D341Med (cell line): ENCODE measurements around the gene FADS2.
"Not testable (repeated sequence)": the region's sequence is repeated elsewhere in the genome, so short reads cannot be mapped to it uniquely, and the experiment has no call there.

Source experiments
- DNase-seq: peaks from one replicate; pipeline ENCODE4 v3.0.0; 2012; ENCODE audit warnings: low spot score

FADS2 gene

DNA sequence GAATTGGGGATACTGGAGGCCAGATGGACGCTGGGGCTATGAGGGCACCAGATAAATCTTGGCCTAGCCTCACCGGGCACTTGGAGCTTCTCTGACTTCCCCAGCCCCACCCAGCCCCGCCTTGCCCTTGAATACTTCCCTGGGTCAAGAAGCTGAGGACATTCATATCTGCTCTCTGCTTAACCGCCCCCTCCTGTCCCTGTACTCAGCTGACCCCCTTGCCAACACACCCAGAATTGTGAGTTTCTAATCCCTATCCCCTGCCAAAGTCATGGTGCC, 41.3 kb downstream of the FADS2 start:
- DNase-seq = no peak

DNA sequence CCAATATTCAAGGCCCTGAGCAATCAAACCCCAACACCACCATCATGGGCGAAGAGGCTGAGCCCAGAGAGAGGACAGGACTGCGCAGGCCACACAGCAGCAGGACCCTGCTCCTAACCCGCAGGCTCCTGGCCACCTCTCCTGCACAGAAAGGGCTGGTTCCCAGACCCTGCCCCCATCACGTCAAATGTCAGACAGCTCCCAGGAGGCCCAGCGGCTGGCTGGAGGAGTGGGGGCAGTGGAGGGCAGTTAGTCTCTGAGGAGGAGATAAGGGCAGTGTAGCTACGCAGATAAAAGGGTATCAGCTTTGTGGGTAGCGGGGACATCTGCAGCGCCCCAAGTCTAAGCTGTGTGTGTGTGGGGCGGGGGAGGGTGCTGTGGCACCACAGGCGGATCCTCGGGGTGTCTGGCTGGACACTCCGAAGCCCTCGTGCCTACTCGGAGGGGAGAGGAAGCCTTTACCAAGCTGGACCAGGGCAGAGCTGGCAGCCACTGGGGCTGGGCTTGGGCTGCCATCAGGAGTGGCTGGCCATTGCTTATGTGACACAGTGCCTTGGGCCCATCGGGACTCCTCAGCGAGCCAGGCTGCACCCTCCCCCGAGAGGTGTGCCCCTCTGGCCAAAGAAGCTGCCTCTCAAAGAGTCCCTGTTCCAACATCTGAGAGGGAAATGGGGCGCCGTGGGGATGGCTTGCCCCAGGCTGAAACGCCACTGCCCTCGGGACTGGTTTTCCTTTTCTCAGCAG, 41.8 kb downstream of the FADS2 start:
- DNase-seq = no peak

- DNase-seq = no peak
Measured at GRCh38 chr11:61870541-61871031, 42.5 kb downstream of the FADS2 start.

DNA sequence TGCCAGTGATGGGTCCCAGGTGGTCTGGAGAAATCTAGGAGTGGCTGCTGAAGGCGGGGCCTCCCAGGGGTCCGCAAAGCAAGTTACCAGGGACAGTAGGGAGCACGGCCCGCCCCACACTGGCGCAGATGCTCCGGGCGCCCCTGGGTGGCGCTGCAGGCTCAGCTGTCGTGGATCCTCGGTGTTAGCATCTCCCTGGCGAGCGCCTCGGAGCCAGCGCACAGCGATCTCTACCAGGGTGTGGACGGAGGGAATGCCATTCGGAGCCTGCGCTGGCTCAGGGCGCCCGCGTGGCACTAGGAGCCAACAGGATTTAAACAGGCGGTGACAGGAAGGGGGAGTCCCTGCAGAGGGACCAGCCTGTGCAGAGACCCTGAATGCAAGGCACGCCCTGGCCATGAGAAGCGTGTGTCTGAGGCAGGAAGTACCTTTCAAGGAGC, 43.1 kb downstream of the FADS2 start:
- peak; percentile 90 for DNase-seq

DNA sequence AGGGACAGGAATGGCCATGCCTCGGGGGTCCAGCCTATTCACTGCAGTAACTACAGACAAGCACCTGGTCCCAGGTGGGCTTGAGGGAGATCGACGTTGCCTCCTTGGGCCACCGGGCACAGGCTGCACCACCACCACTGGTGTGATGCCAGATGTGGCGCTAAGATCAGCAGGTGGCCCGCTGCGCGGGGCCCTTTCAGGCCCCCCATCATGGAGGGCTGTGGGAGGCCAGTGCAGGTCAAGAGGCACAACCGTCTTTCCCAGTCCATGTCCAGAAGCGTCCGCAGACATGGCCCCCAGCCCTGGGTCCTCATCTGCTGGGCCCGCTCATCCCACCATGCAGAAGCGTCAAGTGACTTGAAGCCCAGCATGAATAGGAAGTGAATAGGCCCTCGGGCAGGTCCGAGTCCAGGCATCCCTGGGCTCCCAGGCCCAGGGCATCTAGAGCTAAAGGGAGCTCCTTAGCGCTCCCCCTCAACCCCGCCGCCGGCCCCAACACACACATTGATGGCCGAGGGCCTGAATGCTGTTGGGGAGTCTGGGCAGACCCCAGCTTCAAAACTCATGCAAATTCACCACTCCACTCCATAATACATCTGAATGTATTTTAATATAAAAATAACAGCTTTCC, 45.0 kb downstream of the FADS2 start:
- no peak for DNase-seq

GRCh38 chr11:61873588-61874376, 45.7 kb downstream of the FADS2 start:
- no peak for DNase-seq

GRCh38 chr11:61874377-61874809, 46.3 kb downstream of the FADS2 start:
- no peak for DNase-seq

- DNase-seq = no peak
Measured at GRCh38 chr11:61874853-61875252, 46.8 kb downstream of the FADS2 start.

GRCh38 chr11:61875698-61876097, 47.6 kb downstream of the FADS2 start:
- no peak for DNase-seq

DNA sequence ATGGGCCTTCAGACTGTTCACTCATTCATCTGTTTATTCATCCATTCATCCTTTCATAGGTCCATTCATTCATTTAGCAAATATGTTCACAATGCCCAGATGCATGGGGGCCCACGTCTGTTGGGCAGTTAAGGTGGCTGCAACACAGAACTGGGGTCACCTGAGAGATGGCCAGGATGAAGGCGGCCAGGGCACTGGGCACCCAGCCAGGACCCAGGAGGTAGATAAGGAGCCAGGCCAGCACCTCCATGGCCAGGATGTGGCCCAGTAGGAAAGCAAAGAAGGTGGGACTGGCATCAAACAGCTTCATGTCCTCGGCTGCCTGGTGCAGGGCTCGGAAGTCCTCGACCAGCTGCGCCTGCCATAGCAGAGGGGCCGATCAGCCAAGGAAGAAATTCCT, 51.1 kb downstream of the FADS2 start:
- no peak for DNase-seq

- no peak for DNase-seq
Measured at GRCh38 chr11:61880031-61880430, 51.9 kb downstream of the FADS2 start.

DNA sequence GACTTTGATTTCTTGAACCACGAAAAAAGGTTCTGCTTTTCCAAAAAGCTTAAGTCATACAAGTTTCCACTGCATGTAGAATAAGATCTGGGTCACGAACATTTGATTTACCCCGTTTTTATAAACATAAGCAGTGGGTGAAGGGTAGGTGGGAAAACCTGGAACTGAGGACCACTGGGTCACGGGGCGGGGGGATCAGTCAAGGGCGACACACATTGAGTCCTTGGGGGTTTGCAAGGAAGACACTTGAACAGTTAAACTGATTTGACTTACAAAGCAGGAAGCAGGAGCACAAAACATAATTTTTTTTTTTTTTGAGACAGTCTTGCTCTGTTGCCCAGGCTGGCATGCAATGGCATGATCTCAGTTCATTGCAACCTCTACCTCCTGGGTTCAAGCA, 52.4 kb downstream of the FADS2 start:
- no peak for DNase-seq

- DNase-seq = no peak
Measured at GRCh38 chr11:61881397-61881796, 53.3 kb downstream of the FADS2 start.

- not testable (repeated sequence) for DNase-seq
Measured at GRCh38 chr11:61882267-61882666, 54.2 kb downstream of the FADS2 start.

- DNase-seq = no peak
Measured at GRCh38 chr11:61882879-61883278, 54.8 kb downstream of the FADS2 start.

DNA sequence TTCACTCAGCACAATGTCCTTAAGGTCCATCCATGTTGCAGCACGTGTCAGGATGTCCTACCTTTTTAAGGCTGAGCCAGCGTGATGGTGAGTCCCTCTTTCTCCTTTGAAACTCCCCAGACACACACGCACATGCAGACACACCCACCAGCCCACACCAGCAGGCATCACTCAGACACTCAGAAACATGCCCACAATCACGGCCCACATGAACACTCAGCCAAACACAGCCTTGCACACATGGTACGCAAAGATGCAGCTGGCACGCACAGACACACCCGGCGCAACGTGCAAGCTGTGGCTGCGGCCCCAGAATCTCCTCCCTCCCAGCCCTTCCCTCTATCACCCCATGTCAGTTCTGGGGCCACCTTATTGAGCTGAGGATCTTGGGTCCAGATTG, 55.2 kb downstream of the FADS2 start:
- DNase-seq = no peak

- DNase-seq = no peak
Measured at GRCh38 chr11:61883947-61884346, 55.8 kb downstream of the FADS2 start.

GRCh38 chr11:61885166-61885778, 57.2 kb downstream of the FADS2 start:
- no peak for DNase-seq

DNA sequence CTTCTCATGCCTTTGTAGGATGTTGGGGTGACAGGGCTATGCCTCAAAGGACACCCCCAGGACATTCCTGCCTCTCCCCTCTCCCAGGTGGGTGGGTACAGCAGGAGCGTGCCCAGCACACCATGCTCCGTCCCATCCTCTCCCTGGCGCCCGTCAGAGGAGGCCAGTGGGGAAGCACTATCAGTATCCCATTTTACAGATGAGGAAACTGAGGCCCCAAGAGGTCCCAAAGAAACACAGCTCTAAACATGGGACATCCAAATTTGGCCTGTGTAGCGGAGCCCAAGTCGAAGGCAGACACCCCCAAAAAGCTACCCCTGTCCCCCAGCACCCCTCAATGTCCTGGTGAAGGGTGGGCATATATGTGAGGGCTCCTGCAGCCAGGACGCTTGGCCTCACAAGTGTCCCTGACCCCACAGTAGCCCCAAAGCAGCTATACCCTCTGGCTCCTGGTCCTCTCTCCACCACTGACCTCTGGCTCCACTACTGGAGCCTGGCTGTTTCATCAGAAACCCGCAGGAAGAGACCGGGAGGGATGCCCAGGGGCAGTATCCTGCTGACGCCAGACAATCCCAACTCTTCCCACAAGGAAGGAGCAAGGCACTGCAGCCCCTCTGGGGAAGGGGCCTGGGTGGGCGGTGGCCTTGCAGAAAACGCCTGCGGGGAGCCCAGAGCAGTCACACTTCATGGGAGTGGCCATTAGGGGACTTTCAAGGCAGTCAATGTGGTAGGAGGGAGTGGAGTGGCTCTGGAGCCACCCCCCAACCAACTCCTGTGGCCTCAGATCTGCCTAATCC, 57.9 kb downstream of the FADS2 start:
- no peak for DNase-seq

DNA sequence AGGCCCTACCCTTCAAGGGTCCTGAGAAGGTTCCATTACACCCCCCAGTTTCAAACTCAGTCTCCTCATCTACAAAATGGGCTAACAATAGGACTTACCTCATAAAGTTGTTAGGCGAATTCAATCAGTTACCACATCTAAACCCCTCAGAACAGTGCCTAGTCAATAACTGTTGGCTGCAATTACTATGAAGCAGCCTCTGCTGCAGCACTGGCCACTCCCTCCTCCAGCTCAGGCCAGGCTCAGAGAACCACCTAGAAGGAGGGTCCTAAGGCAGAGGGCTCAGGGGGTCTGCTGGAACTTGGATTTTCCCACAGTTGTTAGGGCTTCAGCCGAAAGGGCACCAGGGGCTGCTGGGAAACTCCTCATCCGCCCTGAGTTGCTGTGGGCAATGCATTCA, 58.5 kb downstream of the FADS2 start:
- DNase-seq = no peak

DNA sequence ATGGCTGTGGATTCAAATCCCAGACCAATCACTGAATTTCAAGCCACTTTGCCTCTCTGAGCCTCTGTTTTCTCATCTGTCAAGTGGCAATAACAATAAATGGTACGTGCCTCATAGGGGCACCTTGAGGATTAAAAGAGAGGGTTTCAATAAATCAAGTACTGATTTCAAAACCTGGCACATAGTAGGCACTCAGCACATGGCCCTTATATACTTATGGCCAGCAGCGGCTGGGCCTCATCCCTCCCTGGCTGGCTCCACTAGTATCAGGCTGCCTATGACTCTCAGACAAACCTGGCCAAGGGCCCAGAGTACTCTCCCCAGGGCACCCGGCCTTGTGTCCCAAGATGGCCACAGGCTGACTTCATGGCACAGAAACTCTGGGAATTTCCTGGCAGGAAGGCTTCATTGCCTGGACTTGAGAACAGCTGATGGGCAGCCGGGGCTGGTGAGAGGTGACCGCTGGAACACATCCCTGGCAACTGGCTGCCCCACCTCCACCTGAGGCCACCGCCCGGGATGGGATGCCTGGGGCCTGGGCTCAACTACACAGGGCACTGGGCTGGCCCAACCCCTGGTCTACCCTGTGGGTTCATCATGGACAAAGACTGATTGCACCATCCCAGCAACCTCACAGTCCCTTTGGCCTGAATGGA, 59.9 kb downstream of the FADS2 start:
- DNase-seq = no peak
